VCaP (cell line): ENCODE measurements around the gene FANK1.
A peak's percentile ranks its signal among the peaks of the same experiment; 100 is the strongest.

Experiments
- H3K27ac ChIP-seq: fragments of 450-650 bp; 2 replicates; pipeline ENCODE4 v1.5.1; 2017
- TF ChIP-seq, protein P1 (sequence below): fragments of 450-650 bp; conservative IDR thresholded peaks from 2 replicates; pipeline ENCODE4 v1.5.1; 2017; ENCODE audit warnings: mild to moderate bottlenecking, moderate library complexity

FANK1 gene

DNA sequence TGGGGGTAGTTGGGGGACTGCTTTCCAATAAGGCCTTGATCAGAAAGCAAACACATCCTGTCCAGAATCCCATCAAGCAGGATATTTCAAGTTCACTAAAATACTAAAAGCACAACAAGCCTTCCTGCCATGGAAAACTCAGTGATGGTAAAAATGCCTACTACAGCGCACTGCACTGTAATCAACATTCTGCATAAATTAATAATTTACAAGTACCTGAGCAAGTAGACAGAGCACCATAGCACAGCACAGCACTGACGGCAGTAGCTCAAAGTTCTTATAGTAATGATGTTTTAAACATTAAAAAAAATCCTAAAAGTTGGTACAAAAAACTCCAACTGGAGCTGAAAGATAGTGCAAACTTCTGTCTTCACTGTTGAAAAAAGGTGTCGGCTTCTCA is 120.5 kb downstream of the FANK1 start:
- no peak overlapping the region for H3K27ac ChIP-seq
- TF ChIP-seq, protein P1, sequence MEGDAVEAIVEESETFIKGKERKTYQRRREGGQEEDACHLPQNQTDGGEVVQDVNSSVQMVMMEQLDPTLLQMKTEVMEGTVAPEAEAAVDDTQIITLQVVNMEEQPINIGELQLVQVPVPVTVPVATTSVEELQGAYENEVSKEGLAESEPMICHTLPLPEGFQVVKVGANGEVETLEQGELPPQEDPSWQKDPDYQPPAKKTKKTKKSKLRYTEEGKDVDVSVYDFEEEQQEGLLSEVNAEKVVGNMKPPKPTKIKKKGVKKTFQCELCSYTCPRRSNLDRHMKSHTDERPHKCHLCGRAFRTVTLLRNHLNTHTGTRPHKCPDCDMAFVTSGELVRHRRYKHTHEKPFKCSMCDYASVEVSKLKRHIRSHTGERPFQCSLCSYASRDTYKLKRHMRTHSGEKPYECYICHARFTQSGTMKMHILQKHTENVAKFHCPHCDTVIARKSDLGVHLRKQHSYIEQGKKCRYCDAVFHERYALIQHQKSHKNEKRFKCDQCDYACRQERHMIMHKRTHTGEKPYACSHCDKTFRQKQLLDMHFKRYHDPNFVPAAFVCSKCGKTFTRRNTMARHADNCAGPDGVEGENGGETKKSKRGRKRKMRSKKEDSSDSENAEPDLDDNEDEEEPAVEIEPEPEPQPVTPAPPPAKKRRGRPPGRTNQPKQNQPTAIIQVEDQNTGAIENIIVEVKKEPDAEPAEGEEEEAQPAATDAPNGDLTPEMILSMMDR: no peak

DNA sequence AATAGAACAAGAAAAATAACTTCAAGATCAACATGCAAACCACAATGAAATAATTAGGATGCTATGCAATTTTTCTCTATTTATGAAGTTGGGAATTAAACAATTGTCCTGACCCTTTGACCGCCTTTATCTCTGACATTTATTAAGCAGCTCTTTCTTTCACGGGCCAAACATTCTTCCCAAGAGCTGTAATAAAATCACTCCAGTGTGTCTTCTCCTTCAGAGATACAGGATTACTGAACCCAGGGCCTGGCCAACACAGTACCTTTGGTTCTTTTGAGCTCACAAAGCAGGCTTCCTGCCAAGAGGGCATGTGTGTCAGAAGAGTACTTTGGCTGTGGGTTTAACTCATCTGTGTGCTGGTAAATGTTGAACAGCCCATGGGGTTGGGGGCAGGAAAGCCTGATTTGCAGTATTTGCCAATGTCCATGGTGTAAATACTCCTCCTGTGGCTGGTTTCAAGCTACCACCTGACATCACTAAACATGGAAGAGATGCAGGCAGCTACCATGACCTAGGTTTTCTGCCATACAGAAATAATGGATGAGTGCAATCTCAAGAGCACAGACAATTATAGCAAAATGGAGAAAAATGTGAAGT is 121.7 kb downstream of the FANK1 start:
- H3K27ac ChIP-seq: no peak overlapping the region
- TF ChIP-seq, protein P1: no peak

GRCh38 chr10:126021833-126022500 is 125.6 kb downstream of the FANK1 start:
- TF ChIP-seq, protein P1: no peak
- 0 out of 2 replicates have a peak overlapping the region, but pooled peaks have one; percentile 13 for H3K27ac ChIP-seq

- TF ChIP-seq, protein P1: no peak
- no peak overlapping the region for H3K27ac ChIP-seq
Observed at GRCh38 chr10:126022841-126023240, 126.5 kb downstream of the FANK1 start.

- H3K27ac ChIP-seq: no peak overlapping the region
- TF ChIP-seq, protein P1: no peak
Observed at GRCh38 chr10:126027692-126028091, 131.3 kb downstream of the FANK1 start.

- H3K27ac ChIP-seq: no peak overlapping the region
- TF ChIP-seq, protein P1: no peak
Observed at GRCh38 chr10:126029999-126030398, 133.6 kb downstream of the FANK1 start.

DNA sequence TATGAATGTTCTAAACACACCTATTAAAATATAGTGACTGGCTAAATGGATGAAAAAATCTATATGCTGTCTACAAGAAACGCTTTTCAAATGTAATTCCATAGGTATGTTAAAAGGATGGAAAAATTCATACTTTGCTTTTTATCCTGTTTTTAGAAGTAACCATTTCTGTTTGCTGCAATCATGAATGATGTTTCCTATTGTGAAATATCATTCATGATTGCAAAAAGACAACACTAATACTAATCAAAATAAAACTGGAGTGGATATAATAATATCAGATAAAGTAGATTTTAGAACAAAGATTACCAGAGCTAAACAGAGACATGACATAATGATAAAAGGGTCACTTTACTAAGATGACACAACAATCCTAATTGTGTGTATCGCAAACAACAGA is 138.2 kb downstream of the FANK1 start:
- H3K27ac ChIP-seq: no peak overlapping the region
- TF ChIP-seq, protein P1: no peak
